NCI-H748 (cell line): ENCODE measurements around the gene MBOAT7.
A peak's percentile ranks its signal among the peaks of the same experiment; 100 is the strongest.

Experiments
- DNase-seq: peaks from one replicate; lab custom pipeline; 2025; ENCODE audit not compliant: unreplicated experiment; lab: John Stamatoyannopoulos, UW

MBOAT7 gene

DNA sequence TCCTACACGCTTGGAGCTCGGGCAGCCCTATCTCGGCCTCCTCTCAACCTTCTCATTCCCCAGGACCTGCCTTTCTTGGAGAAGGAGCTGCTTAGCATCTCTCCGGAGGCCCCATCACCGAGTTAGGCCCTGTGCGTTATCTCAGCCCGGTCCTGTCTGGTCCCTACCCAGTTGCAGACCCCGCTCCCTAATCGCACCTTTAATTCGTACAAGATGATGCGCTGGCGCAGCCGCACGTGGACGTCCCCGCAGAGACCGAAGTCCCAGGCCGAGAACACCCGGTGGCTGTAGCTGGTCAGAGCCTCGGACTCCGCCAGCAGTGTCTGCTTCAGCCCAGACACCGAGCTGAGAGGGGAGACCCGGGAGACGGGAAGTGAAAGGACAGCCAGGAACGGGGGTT, 24.2 kb downstream of the MBOAT7 start:
- DNase-seq = no peak

DNA sequence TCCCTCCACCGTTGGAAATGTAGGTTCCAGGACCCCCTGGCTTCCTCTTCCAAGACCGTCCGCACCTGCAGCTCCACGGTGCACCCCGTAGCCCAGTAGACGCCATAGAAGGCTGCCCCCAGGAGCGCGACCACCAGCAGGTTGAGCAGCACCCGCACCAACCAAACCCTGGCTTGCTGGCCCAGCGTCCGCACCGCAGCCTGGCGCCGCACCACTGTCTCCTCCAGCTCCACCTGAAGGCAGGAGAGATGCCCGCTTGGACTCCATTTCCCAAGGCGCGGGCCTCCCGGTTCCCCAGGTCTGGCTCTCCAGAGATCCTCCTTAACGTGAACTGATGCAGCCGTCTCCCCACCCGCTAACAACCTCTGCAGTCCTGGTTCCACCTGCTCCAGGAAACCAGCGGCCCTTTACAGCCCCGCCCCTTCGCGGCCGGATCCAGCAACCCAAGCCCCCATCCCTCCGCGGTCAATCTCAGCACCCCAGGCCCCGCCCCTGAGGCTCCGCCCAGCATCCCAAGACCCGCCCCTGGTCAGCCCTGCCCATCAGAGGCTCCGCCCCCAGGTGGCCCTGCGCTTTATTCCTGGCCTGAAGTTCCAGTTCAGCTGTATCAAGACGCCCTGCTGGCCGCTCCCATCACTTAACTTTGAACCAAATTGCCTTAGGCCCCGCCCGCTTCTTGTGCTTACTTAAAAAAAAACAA, 24.9 kb downstream of the MBOAT7 start:
- DNase-seq = peak; percentile 86

DNA sequence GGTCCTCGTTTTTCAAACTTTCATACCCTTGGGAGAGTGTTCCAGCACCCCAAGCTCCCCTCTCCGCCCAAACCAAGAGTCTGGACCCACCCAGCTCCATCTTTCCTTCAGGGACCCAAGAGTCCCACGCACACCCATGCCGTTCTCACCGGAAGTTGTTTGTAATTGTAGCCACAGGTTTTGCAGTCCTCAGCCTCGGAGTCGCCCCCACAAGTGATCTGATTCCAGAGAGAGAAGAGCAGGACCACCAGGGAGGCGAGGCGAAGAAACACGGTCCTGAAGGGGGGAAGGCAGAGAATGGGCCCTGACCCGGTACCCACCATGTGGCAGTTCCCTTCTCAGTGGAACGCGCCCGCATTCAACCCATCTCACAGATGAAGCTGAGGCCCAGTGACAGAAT, 26.5 kb downstream of the MBOAT7 start:
- no peak for DNase-seq

DNA sequence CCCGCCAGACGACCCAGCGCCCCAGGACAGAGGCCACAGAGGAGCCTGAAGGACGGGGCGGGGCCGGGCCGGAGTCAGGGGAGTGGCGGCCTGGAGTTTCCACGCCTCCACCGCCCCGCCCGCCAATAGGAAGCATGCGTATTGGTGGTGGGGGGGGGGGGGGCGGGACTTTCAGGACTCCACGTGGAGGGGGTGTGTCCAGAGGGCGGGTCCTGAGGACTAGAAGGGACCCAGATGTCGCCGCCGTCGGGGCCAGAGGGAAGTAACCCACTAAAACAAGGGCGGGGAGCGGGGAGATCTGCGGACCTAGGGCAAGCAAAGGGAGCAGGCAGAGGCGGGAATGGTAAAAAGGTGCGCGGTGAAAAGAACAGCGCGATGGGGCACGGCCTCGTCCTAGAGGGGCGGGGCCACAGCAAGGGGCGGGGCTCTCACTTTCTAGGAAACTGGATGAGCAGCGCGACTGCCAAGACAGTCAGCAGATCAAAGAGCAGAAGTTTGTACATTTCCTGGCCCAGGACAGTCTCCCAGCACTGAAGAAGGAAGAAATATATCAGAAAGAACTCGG, 27.1 kb downstream of the MBOAT7 start:
- DNase-seq = peak; percentile 89

DNA sequence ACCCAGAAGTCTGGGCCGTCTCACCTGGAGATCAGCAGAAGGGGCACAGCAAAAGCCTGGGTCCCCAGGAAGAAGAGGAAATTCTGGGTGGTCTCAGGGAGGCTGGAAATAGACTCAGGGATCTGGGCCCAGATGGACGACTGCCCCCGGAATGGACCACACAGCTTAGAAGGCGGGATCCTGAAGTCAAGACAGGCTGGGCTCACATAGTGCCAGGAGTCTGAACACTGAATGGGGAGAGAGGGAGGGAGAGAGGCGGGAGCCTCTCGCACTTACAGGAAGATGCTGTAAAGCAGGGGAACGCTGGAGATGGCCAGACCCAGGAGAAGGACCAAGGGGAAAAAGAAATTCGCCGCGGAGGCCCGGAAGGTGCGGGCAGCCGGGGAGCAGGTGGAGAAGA, 28.5 kb downstream of the MBOAT7 start:
- peak; percentile 41 for DNase-seq

DNA sequence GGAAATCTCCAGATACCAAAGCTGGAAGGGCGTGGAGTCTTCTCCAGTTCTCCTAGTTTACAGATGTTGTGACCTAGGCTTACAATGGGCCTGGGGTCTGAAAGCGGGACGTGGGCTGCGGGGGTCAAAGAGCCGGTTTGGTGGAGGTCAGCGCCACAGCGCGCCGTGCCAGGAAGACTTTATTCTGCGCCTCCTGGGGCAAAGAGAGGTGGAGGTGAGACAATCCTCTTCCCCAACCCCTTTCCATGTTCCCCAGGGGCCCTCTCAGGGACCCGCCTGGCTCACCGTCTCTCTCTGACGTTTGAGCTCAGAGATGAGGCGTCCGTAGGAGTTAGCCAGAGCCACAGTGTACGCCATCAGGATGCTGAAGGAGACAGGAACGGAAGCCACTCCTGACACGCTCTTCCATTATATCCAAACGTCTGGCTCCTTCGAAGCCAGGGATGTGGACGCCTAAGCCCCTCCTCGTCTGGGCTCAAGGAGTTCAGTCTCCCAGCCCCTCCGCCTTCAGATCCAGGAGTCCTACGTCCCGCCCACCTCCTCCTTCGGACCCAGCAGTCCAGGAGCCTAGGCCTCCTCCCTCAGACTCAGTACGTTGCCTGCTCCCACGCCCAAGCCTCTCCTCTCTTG, 29.1 kb downstream of the MBOAT7 start:
- DNase-seq = peak; percentile 62

DNA sequence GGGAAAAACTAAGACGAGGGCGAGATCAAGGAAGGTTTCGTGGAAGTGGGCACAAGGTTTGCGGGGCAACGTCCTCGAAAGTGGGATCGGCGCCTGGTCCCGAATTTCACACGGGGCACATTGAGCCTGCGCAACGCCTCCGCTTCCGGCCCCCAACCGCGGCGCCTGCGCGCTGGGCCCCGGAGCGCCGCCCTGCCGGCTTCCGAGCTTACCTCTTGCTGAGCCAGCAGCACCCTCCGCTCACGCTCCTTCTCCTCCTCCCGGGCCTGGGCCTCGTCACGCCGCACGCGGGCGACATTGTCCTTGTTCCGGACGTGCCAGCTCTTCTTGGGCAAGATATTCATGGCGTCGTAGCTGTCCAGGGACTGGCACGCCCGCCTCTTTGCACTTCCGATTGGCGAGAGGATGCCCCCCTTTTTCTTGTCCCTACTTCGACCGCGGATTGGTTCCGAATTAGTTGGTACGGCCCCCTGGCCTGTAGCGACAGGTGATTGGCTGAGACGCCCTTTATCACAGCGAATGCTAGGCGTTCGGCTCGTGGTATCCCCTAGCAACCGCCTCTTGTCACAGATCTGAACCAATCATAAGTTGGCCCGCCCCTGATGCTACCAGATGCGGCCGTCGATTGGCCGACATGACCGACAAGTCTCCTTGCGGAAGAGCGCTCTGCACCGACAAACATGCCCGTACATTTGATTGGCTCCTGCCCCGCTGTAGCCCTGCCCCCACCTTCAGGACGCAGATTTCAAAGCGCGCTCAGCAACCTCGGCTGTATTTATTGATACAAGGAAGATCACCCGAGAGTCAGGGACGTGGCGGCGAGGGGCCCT, 29.8 kb downstream of the MBOAT7 start, which contains the start of gene LENG1:
Gene LENG1, minus strand, starts transcription at position 370 of the 830 bp plus-strand sequence. Its CDS starts 26 bp downstream, at position 344.
- peak; percentile 100 for DNase-seq

DNA sequence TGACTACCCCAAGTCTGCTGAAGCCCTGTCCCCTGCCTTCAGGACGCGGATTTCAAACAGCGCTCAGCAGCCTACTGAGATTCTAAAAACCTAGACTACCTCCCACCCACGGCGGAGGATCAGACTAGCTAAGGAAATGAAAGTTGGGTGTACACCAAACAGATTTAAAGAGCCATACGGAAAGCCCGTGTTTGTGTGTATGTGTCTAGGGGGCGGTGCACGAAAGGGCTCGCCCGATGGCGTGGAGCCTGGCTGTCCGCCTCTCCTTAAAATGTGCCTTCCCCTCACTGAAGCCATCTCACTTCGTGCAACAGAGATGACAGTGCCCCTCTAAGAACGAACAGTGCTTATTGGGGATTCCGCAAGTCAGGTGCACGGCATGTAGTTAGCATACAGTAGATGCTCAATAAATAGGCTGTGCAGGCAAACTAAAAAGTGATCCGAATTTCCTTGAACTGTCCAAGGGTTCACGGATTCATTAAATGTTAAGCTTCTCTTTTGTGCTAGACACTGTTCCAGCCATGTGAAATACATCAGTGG, 30.5 kb downstream of the MBOAT7 start:
- no peak for DNase-seq

DNA sequence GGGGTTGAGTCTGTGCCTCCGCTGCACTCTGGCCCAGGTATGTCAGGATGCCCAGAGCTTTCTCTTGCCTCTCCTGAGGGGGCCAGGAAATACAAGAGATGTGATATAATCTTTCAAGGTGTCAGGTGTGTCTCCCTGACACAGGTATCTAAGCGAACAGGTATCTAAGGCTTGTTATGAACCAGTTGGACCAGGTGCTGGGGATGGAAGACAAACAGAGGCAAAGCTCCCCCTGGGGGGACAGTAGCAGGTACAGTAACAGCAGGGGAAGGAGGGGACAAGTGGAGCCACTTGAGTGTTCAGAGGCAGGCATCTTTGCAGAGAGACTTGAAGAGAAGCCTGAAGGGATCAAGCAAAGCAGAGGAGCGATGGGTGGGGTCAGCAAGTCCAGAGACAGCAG, 32.4 kb downstream of the MBOAT7 start:
- no peak for DNase-seq

DNA sequence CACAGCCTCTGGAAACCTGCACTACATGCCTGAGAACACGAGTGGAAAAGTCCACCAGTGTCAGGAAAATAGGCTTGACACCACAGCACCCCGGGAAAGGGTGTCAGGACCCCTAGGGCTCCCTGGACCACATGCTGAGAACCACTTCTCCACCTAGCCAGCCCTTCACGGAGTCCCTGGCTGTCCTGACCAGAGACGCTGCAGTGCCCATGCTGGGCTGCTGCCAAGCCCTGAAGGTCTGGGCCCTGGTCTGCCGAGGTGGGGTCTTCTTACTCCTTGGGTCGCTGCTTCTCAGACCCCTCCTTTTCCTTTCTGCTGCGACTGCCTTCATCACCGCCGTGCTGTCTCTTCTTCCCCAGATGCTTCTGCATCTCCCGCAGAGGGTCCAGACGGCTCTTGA, 32.9 kb downstream of the MBOAT7 start:
- DNase-seq = no peak

DNA sequence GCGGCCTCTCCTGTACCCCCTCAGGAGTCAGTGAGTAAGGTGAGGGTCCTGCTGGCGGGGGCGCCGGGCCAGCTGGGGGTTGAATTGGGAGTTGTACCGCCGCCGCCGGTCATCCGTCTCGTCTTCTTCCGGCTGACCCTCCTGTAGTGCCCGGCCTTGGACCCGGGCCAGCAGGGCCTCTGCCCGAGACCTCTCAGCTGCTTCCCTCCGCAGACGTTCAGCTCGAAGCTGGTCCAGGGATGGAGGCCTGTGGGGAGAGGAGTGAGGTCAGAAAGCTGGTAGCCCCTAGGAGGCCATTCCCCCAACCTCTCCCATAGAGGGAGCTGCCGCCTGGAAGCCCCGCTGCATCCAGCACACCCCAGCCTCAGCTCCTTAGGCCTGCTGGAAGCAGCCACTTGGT, 33.7 kb downstream of the MBOAT7 start:
- no peak for DNase-seq

DNA sequence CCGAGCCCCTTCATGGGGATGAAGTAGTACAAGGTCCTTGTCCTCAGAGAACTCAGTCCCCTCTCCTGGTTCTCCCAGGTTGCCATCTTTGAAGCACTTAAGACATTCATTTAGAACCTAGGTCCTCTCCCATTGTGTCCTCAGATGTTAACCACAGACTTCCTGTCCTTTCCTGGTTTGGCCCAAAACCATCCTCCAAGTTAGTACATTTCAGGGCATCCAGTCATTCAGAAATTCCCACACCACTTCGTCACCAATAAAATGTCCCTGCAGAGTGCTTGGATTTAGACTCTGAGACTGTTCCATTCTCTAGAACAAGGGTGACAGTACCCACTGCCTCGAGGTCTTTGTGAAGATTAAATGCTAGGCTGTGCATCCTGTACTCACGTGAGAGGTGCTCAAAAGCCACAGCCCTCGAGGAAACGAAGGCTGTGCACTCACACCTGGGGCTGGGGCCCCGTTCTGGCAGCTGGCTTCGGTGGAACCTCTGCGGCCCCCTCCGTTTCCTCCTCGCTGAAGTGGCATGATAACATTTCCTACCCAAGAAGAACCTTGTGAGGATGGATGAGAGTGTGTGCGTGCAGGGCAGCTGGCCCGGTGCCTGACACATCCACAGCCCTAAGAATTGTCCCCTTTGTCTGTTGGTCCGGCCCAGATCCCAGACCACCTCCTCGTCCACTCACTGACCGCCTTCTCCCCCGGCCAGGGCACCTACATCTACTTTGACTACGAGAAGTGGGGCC, 34.6 kb downstream of the MBOAT7 start:
- no peak for DNase-seq

DNA sequence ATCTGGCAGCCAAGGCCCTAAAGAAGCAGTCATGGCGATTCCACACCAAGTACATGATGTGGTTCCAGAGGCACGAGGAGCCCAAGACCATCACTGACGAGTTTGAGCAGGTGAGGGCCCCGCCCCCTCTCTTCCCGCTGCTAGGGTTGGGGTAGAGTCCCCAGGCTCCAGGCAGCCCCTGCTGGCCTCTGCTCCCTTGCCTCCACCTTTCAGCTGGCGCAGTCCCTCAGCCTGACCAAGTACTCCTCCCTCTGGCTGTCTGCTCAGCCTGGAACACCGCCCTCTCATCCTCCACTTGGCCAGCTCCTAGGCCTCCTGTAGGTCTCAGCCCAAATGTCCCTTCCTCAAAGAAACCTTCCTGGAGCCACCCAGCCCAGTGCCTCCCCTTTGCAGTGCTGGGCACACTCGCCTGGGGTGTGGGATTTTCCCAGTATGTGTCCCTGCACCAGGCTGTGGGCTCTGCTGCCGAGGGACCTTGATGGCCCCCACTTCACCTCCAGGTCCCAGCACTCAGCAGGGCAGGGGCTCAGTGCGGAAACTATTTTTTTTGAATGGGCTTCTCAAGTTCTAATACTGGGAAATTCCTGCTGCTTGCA, 35.6 kb downstream of the MBOAT7 start:
- DNase-seq = no peak

DNA sequence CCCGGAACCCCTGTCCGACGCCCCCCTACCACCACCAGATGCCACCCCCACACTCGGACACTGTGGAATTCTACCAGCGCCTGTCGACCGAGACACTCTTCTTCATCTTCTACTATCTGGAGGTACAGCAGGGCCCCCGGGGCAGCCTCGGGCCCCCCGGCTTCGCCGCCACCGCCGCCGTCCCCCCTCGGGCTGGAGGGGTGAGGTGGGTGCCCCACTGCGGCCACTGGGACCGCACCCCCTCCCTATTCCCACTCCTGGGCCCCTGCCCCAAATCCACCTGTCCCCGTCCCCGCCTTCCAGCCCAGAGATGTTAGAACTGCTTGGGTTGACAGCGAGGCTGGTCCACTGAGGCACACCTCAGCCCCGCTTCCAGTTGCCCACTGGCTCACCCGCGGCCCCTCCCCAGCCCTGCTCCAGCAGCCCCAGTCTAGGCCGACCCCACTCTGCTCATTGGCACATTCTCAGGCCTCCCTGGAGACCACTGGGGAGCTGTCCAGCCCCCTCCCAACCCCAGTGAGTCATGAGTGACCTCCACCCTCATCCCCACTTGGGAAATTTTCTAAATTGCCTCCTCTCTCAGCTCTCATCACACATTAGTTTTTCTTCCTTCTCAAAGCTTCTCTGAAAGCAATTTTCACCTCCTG, 36.4 kb downstream of the MBOAT7 start:
- no peak for DNase-seq

DNA sequence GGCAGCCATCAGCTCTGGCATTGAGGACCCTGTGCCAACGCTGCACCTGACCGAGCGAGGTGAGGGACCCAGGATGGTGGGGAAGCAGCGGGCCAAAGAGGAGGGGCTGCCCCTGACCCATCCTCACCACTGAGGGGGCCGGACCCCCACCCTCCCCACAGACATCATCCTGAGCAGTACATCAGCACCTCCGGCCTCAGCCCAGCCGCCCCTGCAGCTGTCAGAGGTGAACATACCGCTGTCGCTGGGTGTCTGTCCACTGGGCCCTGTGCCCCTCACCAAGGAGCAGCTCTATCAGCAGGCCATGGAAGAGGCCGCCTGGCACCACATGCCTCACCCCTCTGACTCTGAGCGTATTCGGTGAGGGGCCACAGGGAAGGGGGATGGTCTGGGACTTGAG, 37.1 kb downstream of the MBOAT7 start:
- DNase-seq = no peak

DNA sequence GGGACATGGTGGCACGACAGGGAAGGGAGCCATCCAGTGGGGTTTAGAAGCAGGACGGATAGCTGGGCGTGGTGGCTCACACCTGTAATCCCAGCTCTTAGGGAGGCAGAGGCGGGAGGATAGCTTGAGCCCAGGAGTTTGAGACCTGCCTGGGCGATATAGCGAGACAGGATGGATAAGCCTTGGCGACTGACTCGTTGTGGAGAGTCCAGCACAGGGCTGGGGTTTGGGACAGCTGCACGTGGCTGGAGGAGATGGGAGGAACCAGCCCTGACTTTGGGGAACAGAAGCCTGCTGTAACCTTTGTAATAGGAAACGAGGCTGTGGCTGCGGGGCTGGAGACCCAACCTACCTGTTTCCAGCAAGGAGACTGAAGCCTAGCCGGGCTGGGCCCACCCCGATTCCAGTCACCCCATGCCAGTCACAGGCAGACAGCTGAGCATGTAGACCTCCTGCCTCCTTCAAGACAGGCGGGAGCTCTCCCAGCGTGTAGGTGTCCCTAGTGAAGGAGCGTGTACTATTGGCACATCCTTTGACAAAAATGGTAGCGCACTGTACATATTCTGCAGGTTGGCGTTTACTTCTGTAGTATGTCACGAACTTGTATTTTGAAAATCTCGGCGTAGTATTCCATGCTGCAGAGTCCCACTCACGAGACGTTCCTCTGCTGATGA, 37.9 kb downstream of the MBOAT7 start:
- no peak for DNase-seq

DNA sequence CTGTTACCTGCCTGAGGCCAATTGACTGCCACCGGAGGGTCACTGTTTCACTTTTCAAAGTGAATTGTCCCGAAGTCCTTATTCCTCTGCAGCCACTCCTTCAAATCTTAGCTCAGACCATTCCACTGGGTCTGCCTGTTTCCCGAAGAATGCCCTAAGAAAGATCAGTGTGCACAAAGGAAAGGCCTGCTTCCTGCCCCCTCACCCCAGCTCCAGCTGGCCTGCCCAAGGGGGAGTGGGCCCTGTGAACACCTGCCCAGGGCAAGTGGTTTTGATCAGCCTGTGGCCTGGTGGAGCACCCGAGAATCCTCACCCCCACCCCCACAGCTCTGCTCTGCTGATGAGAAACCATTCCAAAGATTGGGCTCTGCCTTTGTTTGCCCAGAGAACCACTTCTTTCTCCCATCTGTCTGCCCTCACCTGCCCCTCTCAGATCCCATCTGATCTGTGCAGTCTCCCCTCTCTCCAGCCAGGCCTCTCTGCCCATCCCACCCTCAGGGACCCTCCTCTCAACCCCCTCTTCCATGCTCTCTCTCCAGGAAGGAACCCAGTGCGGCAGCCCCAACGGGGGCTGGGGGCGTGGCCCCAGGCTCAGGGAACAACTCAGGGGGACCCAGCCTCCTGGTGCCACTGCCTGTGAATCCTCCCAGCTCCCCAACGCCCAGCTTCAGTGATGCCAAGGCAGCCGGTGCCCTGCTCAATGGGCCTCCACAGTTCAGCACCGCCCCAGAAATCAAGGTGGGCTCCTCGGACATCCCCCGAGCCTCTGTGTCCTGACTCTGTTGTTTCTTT, 40.2 kb downstream of the MBOAT7 start:
- no peak for DNase-seq

DNA sequence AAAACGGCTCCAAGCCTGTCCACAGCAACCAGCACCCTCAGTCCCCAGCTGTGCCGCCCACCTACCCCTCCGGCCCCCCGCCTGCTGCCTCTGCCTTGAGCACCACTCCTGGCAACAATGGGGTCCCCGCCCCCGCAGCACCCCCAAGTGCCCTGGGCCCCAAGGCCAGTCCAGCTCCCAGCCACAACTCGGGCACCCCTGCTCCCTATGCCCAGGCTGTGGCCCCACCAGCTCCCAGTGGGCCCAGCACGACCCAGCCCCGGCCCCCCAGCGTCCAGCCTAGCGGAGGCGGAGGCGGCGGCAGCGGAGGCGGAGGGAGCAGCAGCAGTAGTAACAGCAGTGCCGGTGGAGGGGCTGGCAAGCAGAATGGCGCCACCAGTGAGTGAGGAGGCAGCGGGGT, 41.2 kb downstream of the MBOAT7 start:
- no peak for DNase-seq
